Measurements from ENCODE around the gene RXFP1.

- TF ChIP-seq CTCF (IDR thresholded peaks at IDR 0.05; ENCODE audit: borderline replicate concordance, extremely low read depth, low read length, poor library complexity, severe bottlenecking) (no peak), EZH2 (IDR thresholded peaks at IDR 0.05; ENCODE audit: borderline replicate concordance, low read depth, low read length, severe bottlenecking) (no peak)
These were observed 17.2 kb downstream of the RXFP1 start for GRCh38 chr4:158538911-158539310.

All from DND-41 (cell line).